SJCRH30 (cell line): ENCODE results near the gene CFAP69. TPM values are rescaled to one million over a fixed set of nuclear protein-coding genes. Genes with fewer than 3 reads are reported as not detected.
"Not testable (repeated sequence)": the region's sequence is repeated elsewhere in the genome, so short reads cannot be mapped to it uniquely, and the experiment has no call there.

Experiments used
- DNase-seq, 2 experiments: peaks; one replicate each; pipeline ENCODE4 v3.0.0-alpha.2; 2015 to 2020
- H3K27ac ChIP-seq: fragments of 250-450 bp; sonication (Bioruptor Pico); 2 replicates; pipeline ENCODE4 v1.5.1; 2020; ENCODE audit warnings: mild to moderate bottlenecking, moderate library complexity
- H3K27me3 ChIP-seq: fragments of 250-450 bp; sonication (Bioruptor Pico); 2 replicates; pipeline ENCODE4 v1.5.1; 2020; ENCODE audit warnings: mild to moderate bottlenecking, moderate library complexity
- H3K36me3 ChIP-seq: fragments of 250-450 bp; sonication (Bioruptor Pico); 2 replicates; pipeline ENCODE4 v1.5.1; 2020; ENCODE audit warnings: mild to moderate bottlenecking, moderate library complexity
- H3K4me1 ChIP-seq: fragments of 250-450 bp; sonication (Bioruptor Pico); 2 replicates; pipeline ENCODE4 v1.5.1; 2020; ENCODE audit warnings: mild to moderate bottlenecking, moderate library complexity
- H3K4me3 ChIP-seq: fragments of 250-450 bp; sonication (Bioruptor Pico); 2 replicates; pipeline ENCODE4 v1.5.1; 2020; ENCODE audit warnings: mild to moderate bottlenecking, moderate library complexity
- H3K9me3 ChIP-seq: fragments of 250-450 bp; sonication (Bioruptor Pico); replicated peaks from 2 replicates; pipeline ENCODE4 v1.5.1; 2020; ENCODE audit warnings: mild to moderate bottlenecking, moderate library complexity
- total RNA-seq: library from RNA; depleted of rRNA; stranded (reverse); fragments of >200 nt; shearing (Covaris generic); gene quantifications from 2 replicates; pipeline ENCODE4 v1.2.3, GENCODE V29; 2014

The CFAP69 gene
- total RNA-seq, 1 experiment from 2014 or later: 1.8 TPM

GRCh38 chr7:90322837-90323236, 77.9 kb downstream of the CFAP69 start:
- Histone ChIP-seq H3K4me3 (no peak overlapping the region), H3K9me3 (no peaks in the 10 kb centered on the region), H3K36me3 (no peaks in the 10 kb centered on the region), H3K4me1 (no peaks in the 10 kb centered on the region), H3K27ac (no peak overlapping the region), H3K27me3 (no peaks in the 10 kb centered on the region)
- no peak for DNase-seq

- DNase-seq: no peak
- no peaks in the 10 kb centered on the region for H3K36me3 ChIP-seq
- H3K27ac ChIP-seq: no peak overlapping the region
- H3K4me3 ChIP-seq: no peak overlapping the region
- H3K4me1 ChIP-seq: no peaks in the 10 kb centered on the region
- H3K9me3 ChIP-seq: no peaks in the 10 kb centered on the region
- H3K27me3 ChIP-seq: no peaks in the 10 kb centered on the region
Measured at GRCh38 chr7:90326500-90326899, 81.5 kb downstream of the CFAP69 start.

- H3K36me3 ChIP-seq: no peaks in the 10 kb centered on the region
- no peak for DNase-seq
Measured at GRCh38 chr7:90334193-90334843, 89.3 kb downstream of the CFAP69 start.

DNA sequence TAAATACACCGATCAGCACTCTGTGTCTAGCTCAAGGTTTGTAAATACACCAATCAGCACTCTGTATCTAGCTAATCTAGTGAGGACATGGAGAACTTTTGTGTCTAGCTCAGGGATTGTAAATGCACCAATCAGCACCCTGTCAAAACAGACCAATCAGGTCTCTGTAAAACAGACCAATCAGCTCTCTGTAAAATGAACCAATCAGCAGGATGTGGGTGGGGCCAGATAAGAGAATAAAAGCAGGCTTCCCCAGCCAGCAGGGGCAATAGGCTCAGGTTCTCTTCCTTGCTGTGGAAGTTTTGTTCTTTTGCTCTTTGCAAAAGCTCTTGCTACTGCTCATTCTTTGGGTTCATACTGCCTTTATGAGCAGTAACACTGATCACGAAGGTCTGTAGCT, 90.0 kb downstream of the CFAP69 start:
- H3K27ac ChIP-seq: not testable (repeated sequence)

More at GRCh38 chr7:90334193-90334843, 89.3 kb downstream of the CFAP69 start:
- H3K27ac ChIP-seq: no peak overlapping the region
- H3K4me1 ChIP-seq: no peaks in the 10 kb centered on the region
- no peak overlapping the region for H3K4me3 ChIP-seq
- no peaks in the 10 kb centered on the region for H3K27me3 ChIP-seq
- H3K9me3 ChIP-seq: no peaks in the 10 kb centered on the region

DNA sequence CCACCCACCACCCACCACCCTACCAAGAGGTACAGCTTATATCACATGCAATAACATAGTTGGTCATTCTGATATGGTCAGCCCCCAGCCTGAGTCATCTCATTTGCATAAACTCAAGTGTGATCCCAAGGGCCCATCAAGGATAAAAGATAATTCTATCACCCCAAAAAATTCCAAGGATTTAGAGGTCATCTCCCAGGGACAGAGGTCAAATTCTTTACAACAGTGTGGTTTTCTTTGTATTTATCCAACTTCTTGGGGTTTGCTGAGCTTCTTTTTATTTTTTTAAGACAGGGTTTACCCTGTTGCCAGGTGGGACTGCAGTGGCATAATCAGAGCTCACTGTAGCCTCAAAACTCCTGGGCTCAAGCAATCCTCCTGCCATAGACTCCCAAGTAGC, 92.1 kb downstream of the CFAP69 start:
- Histone ChIP-seq H3K36me3 (no peaks in the 10 kb centered on the region), H3K27ac (no peak overlapping the region)
- no peak for DNase-seq

More for the DNA sequence above, 90.0 kb downstream of the CFAP69 start:
- not testable (repeated sequence) for H3K4me1 ChIP-seq, H3K27me3 ChIP-seq, H3K36me3 ChIP-seq, H3K9me3 ChIP-seq, DNase-seq, H3K4me3 ChIP-seq

GRCh38 chr7:90345016-90345415, 100.0 kb downstream of the CFAP69 start:
- Histone ChIP-seq H3K27ac (no peak overlapping the region), H3K27me3 (no peaks in the 10 kb centered on the region), H3K4me1 (no peaks in the 10 kb centered on the region), H3K36me3 (no peaks in the 10 kb centered on the region), H3K9me3 (no peaks in the 10 kb centered on the region), H3K4me3 (peak overlapping the region; percentile 89)
- DNase-seq: no peak

More for the DNA sequence above, 92.1 kb downstream of the CFAP69 start:
- Histone ChIP-seq H3K4me3 (no peak overlapping the region), H3K4me1 (no peaks in the 10 kb centered on the region), H3K27me3 (no peaks in the 10 kb centered on the region), H3K9me3 (no peaks in the 10 kb centered on the region)

GRCh38 chr7:90345595-90346335, 100.8 kb downstream of the CFAP69 start:
- Histone ChIP-seq H3K9me3 (no peaks in the 10 kb centered on the region), H3K27me3 (no peaks in the 10 kb centered on the region), H3K4me1 (no peaks in the 10 kb centered on the region), H3K4me3 (peak overlapping the region; percentile 89), H3K36me3 (no peaks in the 10 kb centered on the region), H3K27ac (peak overlapping the region; percentile 74)
- DNase-seq: peak; percentile 24 to 53

DNA sequence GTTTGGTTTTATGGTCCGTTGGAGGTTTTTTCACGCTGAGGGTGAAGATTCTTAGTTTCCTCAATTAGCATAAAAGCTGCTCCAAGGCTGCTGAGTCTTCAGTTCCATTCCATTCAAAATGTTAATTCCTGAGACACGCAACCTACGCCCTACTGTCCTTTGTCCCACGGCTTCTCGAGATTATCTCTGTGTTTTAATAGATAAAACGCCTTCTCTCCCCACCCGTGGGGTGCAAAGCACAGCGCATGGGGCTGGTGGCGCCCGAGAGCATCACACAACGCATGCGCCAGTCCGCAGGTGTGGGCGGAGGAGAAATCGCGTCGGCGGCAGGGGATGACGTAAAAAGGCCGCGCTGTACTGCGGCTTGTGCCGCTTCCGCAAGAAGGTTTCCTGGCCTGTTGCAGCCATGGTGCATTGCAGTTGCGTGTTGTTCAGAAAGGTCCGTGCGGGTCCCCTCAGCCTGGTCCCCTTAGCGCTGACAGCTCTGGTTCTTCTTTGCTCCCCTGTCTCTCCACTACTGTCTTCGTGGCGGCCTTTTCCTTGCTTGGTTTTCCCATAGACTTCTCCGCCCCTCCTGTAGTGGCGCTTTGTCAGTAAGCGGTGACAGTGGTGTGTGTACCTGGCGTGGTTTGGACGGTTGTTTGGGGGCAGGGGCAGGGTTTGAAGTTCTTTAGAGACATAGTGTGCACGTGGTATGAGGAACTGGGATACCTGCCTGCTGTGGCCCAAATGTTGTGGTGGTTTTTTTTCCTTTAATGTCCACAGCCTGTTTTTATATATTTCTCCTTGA, 101.6 kb downstream of the CFAP69 start, which contains the start of gene GTPBP10:
Gene GTPBP10 (plus strand): TSS at position 381 of the 790 bp plus-strand sequence. CDS start 26 bp downstream, at position 407.
- Histone ChIP-seq H3K9me3 (no peaks in the 10 kb centered on the region), H3K4me3 (peak within 1 kb of the TSS; percentile 89), H3K27ac (peak within 1 kb of the TSS; percentile 74), H3K36me3 (no peaks in the 10 kb centered on the region), H3K27me3 (no peaks in the 10 kb centered on the region), H3K4me1 (no peaks in the 10 kb centered on the region)
- peak; percentile 94 to 96 for DNase-seq

DNA sequence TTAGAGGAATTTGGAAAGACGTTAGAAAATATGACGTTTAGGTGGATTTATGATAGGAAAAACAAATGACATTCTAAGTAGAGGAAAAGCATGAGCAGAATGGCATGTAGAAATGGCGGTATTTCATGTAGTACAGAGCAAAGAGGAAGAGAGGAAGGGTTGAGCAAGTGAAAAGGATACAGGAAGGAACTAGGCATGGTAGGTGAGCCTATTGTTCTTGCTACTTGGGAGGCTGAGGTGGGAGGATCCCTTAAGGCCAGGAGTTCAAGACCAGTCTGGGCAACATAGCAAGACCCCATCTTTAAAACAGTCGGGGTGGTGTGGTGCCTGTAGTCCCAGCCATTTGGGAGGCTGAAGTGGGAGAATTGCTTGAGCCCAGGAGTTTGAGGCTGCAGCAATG, 102.8 kb downstream of the CFAP69 start:
- no peaks in the 10 kb centered on the region for H3K9me3 ChIP-seq
- no peaks in the 10 kb centered on the region for H3K36me3 ChIP-seq
- no peaks in the 10 kb centered on the region for H3K4me1 ChIP-seq
- DNase-seq: no peak
- no peaks in the 10 kb centered on the region for H3K27me3 ChIP-seq
- H3K4me3 ChIP-seq: peak overlapping the region; percentile 89; the same call in 1 of the 2 replicates
- no peak overlapping the region for H3K27ac ChIP-seq

GRCh38 chr7:90349305-90349704, 104.3 kb downstream of the CFAP69 start:
- Histone ChIP-seq H3K27ac (no peak overlapping the region), H3K9me3 (no peaks in the 10 kb centered on the region), H3K27me3 (no peaks in the 10 kb centered on the region), H3K4me3 (no peak overlapping the region), H3K4me1 (no peaks in the 10 kb centered on the region), H3K36me3 (0 out of 2 replicates have a peak, but pooled peaks cover 1% of the 10 kb centered on the region)
- no peak for DNase-seq

DNA sequence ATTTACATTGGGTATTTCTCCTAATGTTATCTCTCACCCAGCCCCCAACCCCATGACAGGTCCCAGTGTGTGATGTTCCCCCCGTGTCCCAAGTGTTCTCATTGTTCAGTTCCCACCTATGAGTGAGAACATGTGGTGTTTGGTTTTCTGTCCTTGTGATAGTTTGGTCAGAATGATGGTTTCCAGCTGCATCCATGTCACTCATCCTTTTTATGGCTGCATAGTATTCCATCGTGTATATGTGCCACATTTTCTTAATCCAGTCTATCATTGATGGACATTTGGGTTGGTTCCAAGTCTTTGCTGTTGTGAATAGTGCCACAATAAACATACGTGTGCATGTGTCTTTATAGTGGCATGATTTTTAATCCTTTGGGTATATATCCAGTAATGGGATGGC, 105.1 kb downstream of the CFAP69 start:
- not testable (repeated sequence) for H3K4me1 ChIP-seq, H3K27ac ChIP-seq, H3K9me3 ChIP-seq, H3K36me3 ChIP-seq, H3K4me3 ChIP-seq, DNase-seq, H3K27me3 ChIP-seq

- H3K4me3 ChIP-seq: no peak overlapping the region
- H3K27me3 ChIP-seq: no peaks in the 10 kb centered on the region
- no peaks in the 10 kb centered on the region for H3K4me1 ChIP-seq
- no peak overlapping the region for H3K27ac ChIP-seq
- no peak for DNase-seq
- H3K36me3 ChIP-seq: peaks cover 23% of the 10 kb centered on the region
- H3K9me3 ChIP-seq: peaks cover 4% of the 10 kb centered on the region; the same call in 1 of the 2 replicates
Measured at GRCh38 chr7:90351987-90352386, 107.0 kb downstream of the CFAP69 start.
